IMR-90 (cell line): ENCODE measurements around the gene SAPCD1. TPM values are rescaled to one million over a fixed set of nuclear protein-coding genes. Genes with fewer than 3 reads are reported as not detected.
A peak's percentile ranks its signal among the peaks of the same experiment; 100 is the strongest.
"Not testable (repeated sequence)": the region's sequence is repeated elsewhere in the genome, so short reads cannot be mapped to it uniquely, and the experiment has no call there.

Experiments
- ATAC-seq: fragments of 200-7000 bp; cut with Tn5 transposase; 2 replicates; pipeline ENCODE4 v1.9.1; 2020; ENCODE audit warnings: low read depth, mild to moderate bottlenecking, moderate library complexity
- BruUV-seq: library from RNA; stranded (reverse); fragments of 400-500 nt; replicated peaks from 2 replicates; lab custom pipeline; 2021; lab: Mats Ljungman, UMichigan
- CTCF ChIA-PET: fragments of 300-600 bp; formaldehyde crosslinking; extraction: SDS; loops from one replicate; lab custom pipeline; 2021; ENCODE audit warnings: antibody characterized with exemption; lab: Yijun Ruan, JAX
- POLR2A ChIA-PET: fragments of 300-600 bp; sonication (Branson Sonifier 250); formaldehyde crosslinking; loops from one replicate; lab custom pipeline; 2022; ENCODE audit warnings: antibody characterized with exemption; ENCODE audit not compliant: unreplicated experiment; lab: Charles Lee
- DNase-seq: peaks from one replicate; pipeline ENCODE4 v3.0.0; 2013
- H2AFZ ChIP-seq: replicated peaks from 2 replicates; pipeline ENCODE3; 2013; ENCODE audit warnings: low read length, mild to moderate bottlenecking; ENCODE audit not compliant: poor library complexity
- H2AK5ac ChIP-seq: 2 replicates; pipeline ENCODE4 v1.6.1; 2013; ENCODE audit warnings: low read depth, low read length, inconsistent platforms
- H2AK9ac ChIP-seq: replicated peaks from 2 replicates; pipeline ENCODE3; 2013; ENCODE audit warnings: mild to moderate bottlenecking, low read depth, low read length, moderate library complexity; ENCODE audit not compliant: poor library complexity
- H2BK120ac ChIP-seq: 2 replicates; pipeline ENCODE4 v1.6.1; 2013; ENCODE audit warnings: low read depth, low read length, inconsistent platforms
- H2BK15ac ChIP-seq: 3 replicates; pipeline ENCODE4 v1.6.1; 2013; ENCODE audit warnings: low read depth, low read length, inconsistent platforms
- H2BK20ac ChIP-seq: 2 replicates; pipeline ENCODE4 v1.6.1; 2013; ENCODE audit warnings: low read depth, mild to moderate bottlenecking, inconsistent platforms, low read length, moderate library complexity
- H2BK5ac ChIP-seq: 2 replicates; pipeline ENCODE4 v1.6.1; 2013; ENCODE audit warnings: mild to moderate bottlenecking, low read depth, low read length, inconsistent platforms; ENCODE audit not compliant: poor library complexity, severe bottlenecking
- H3K14ac ChIP-seq: replicated peaks from 2 replicates; pipeline ENCODE4 v1.6.1; 2013; ENCODE audit warnings: low read depth, low read length, inconsistent platforms
- H3K18ac ChIP-seq: 2 replicates; pipeline ENCODE4 v1.6.1; 2013; ENCODE audit warnings: low read depth, low read length, control low read depth
- H3K23ac ChIP-seq: 2 replicates; pipeline ENCODE4 v1.6.1; 2013; ENCODE audit warnings: low read depth, low read length, inconsistent platforms
- H3K27ac ChIP-seq: 2 replicates; pipeline ENCODE4 v1.5.1; 2013; ENCODE audit warnings: mild to moderate bottlenecking, control low read depth, low read length; ENCODE audit not compliant: insufficient read depth
- H3K27me3 ChIP-seq: 2 replicates; pipeline ENCODE4 v1.6.1; 2013; ENCODE audit warnings: low read length; ENCODE audit not compliant: control insufficient read depth, insufficient read depth
- H3K36me3 ChIP-seq: 2 replicates; pipeline ENCODE4 v1.6.1; 2013; ENCODE audit warnings: low read length, mixed read lengths; ENCODE audit not compliant: control insufficient read depth, insufficient read depth
- H3K4ac ChIP-seq: 2 replicates; pipeline ENCODE4 v1.6.1; 2013; ENCODE audit warnings: low read depth, low read length, inconsistent platforms
- H3K4me1 ChIP-seq: 2 replicates; pipeline ENCODE4 v1.6.1; 2013; ENCODE audit warnings: low read length, mixed read lengths; ENCODE audit not compliant: control insufficient read depth, insufficient read depth
- H3K4me2 ChIP-seq: 2 replicates; pipeline ENCODE4 v1.6.1; 2013; ENCODE audit warnings: low read depth, mild to moderate bottlenecking, control low read depth, low read length, moderate library complexity
- H3K4me3 ChIP-seq: 2 replicates; pipeline ENCODE4 v1.5.1; 2013; ENCODE audit warnings: low read depth, mild to moderate bottlenecking, control low read depth, low read length, moderate library complexity; ENCODE audit not compliant: insufficient read depth
- H3K56ac ChIP-seq: 2 replicates; pipeline ENCODE4 v1.6.1; 2013; ENCODE audit warnings: low read length, inconsistent platforms; ENCODE audit not compliant: insufficient read depth; ENCODE audit errors: extremely low read depth
- H3K79me1 ChIP-seq, 2 experiments: 2 replicates each; pipeline ENCODE4 v1.6.1; 2013; ENCODE audit warnings: low read length in 2 of 2, inconsistent platforms in 1 of 2, low read depth in 1 of 2
- H3K9ac ChIP-seq: 2 replicates; pipeline ENCODE4 v1.6.1; 2013; ENCODE audit warnings: low read depth, low read length, control low read depth
- H3K9me1 ChIP-seq: 2 replicates; pipeline ENCODE4 v1.6.1; 2013; ENCODE audit warnings: low read length, inconsistent platforms; ENCODE audit not compliant: insufficient read depth
- H3K9me3 ChIP-seq: 2 replicates; pipeline ENCODE4 v1.6.1; 2013; ENCODE audit warnings: low read length; ENCODE audit not compliant: control insufficient read depth, insufficient read depth
- H4K20me1 ChIP-seq: 2 replicates; pipeline ENCODE4 v1.6.1; 2013; ENCODE audit warnings: low read length, inconsistent platforms; ENCODE audit not compliant: insufficient read depth
- H4K5ac ChIP-seq: 2 replicates; pipeline ENCODE4 v1.6.1; 2013; ENCODE audit warnings: mild to moderate bottlenecking, low read depth, low read length, control low read depth
- H4K8ac ChIP-seq, 2 experiments: 2 replicates each; pipeline ENCODE4 v1.6.1; 2013; ENCODE audit warnings: low read depth in 2 of 2, low read length in 2 of 2, control low read depth in 1 of 2, inconsistent platforms in 1 of 2
- H4K91ac ChIP-seq: 2 replicates; pipeline ENCODE4 v1.6.1; 2013; ENCODE audit warnings: low read depth, low read length, inconsistent platforms; ENCODE audit not compliant: insufficient read depth
- WGBS, 2 experiments: methylation state at CpG; one replicate each; pipeline versions ENCODE4 v1.1.5 to v1.1.7; 2013; ENCODE audit warnings: missing lambda C conversion rate in 2 of 2; ENCODE audit not compliant: insufficient read length in 1 of 2; ENCODE audit errors: extremely low coverage in 2 of 2; 5-methylcytosine and 5-hydroxymethylcytosine counted together
- dilution Hi-C: fragments of 300-500 bp; cut with HindIII; formaldehyde crosslinking; loops from one replicate; pipeline ENCODE4 v1.14.3; 2018; ENCODE audit warnings: low sequenced_read_pairs; ENCODE audit not compliant: unreplicated experiment
- in situ Hi-C: fragments of 300-500 bp; cut with MboI; formaldehyde crosslinking; loops from 3 replicates; pipeline ENCODE4 v1.14.3; 2019; ENCODE audit warnings: low sequenced_read_pairs, inconsistent platforms, mixed read lengths
- intact Hi-C: fragments of 100-400 bp; cut with micrococcal nuclease; formaldehyde crosslinking; loops from 2 replicates; pipeline ENCODE4 v1.10.0; 2022
- polyA plus RNA-seq, 3 experiments: library from polyadenylated mRNA; depleted of rRNA; stranded (reverse); fragments of >200 nt; gene quantifications; 2 replicates each; pipeline ENCODE4 v1.2.3, GENCODE V29; 2012; ENCODE audit warnings: low replicate concordance in 1 of 3
- total RNA-seq: library from RNA; depleted of rRNA; stranded (reverse); fragments of >200 nt; gene quantifications from 2 replicates; pipeline ENCODE4 v1.2.3, GENCODE V29; 2012

Gene SAPCD1
- total and polyA plus RNA-seq, 2 of the 4 experiments (the other 2 are of a cell fraction), result 2.3 TPM; not detected in 1

GRCh38 chr6:31793927-31794245 is 31.4 kb downstream of the SAPCD1 start:
- ATAC-seq, H2AK9ac ChIP-seq, H2BK120ac ChIP-seq, H2AFZ ChIP-seq, H3K9me1 ChIP-seq, H2BK15ac ChIP-seq, H3K27me3 ChIP-seq, H2BK20ac ChIP-seq, CTCF ChIA-PET, H2BK5ac ChIP-seq, H3K18ac ChIP-seq, DNase-seq, H3K27ac ChIP-seq, H3K9me3 ChIP-seq, H2AK5ac ChIP-seq, dilution Hi-C loops, H3K4me1 ChIP-seq, H4K20me1 ChIP-seq, in situ Hi-C loops, H4K5ac ChIP-seq, BruUV-seq: not testable (repeated sequence)
- peak overlapping the region; percentile 66; the same call in 1 of the 2 replicates for H3K23ac ChIP-seq
- H3K9ac ChIP-seq, result peak overlapping the region; percentile 93; the same call in 1 of the 2 replicates
- H3K4me2 ChIP-seq, result peak overlapping the region; percentile 98; the same call in 1 of the 2 replicates
- H3K79me1 ChIP-seq, result peaks cover 0 to 49% of the 10 kb centered on the region in 2 experiments
- H3K4me3 ChIP-seq, result peak overlapping the region; percentile 77; the same call in 1 of the 2 replicates
- H3K56ac ChIP-seq, result 0 out of 2 replicates have a peak overlapping the region, but pooled peaks have one; percentile 80
- peak overlapping the region; percentile 33; the same call in 1 of the 2 replicates for H4K91ac ChIP-seq
- peak overlapping the region; percentile 39; the same call in 1 of the 2 replicates for H3K14ac ChIP-seq
- POLR2A ChIA-PET, result interaction anchor here (0.6 kb wide), 1 partner anchor 20 kb away, joined by 3 read pairs; no protein-coding TSS in a partner anchor
- intact Hi-C loops, result loop anchor here (2.0 kb wide), 1 partner anchor 55 kb away; no protein-coding TSS in a partner anchor
- peak overlapping the region; percentile 98; the same call in 1 of the 2 replicates for H3K4ac ChIP-seq
- peak overlapping the region; percentile 23 to 81; a peak in 2 of 4 replicates for H4K8ac ChIP-seq
- H3K36me3 ChIP-seq, result peaks cover 18% of the 10 kb centered on the region
- WGBS, 2 experiments, result no CpG with 5 or more reads among the region's 6 CpGs
